A673 (cell line): ENCODE measurements around the gene TMEM95. TPM values are rescaled to one million over a fixed set of nuclear protein-coding genes. Genes with fewer than 3 reads are reported as not detected.

Experiments
- BruUV-seq: library from RNA; stranded (reverse); fragments of 400-500 nt; replicated peaks from 2 replicates; lab custom pipeline; 2021; lab: Mats Ljungman, UMichigan
- CTCF ChIA-PET: fragments of 300-600 bp; sonication (Branson Sonifier 250); formaldehyde crosslinking; loops from one replicate; lab custom pipeline; 2022; ENCODE audit warnings: antibody characterized with exemption; lab: Charles Lee
- POLR2A ChIA-PET: fragments of 300-600 bp; sonication (Branson Sonifier 250); formaldehyde crosslinking; loops from one replicate; lab custom pipeline; 2022; ENCODE audit warnings: antibody characterized with exemption; ENCODE audit not compliant: low non-redundant PET; lab: Charles Lee
- DNase-seq: peaks from one replicate; pipeline ENCODE4 v3.0.0-alpha.2; 2015; ENCODE audit warnings: low spot score
- H3K27ac ChIP-seq: fragments of 200-600 bp; sonication (generic); 2 replicates; pipeline ENCODE4 v1.5.1; 2016; ENCODE audit warnings: mixed run types, low read depth, mild to moderate bottlenecking, mixed read lengths, antibody characterized with exemption, low read length; ENCODE audit not compliant: poor library complexity, severe bottlenecking
- H3K27me3 ChIP-seq: fragments of 200-600 bp; sonication (generic); replicated peaks from 2 replicates; pipeline ENCODE4 v1.6.1; 2017; ENCODE audit warnings: mixed run types, low read depth, mild to moderate bottlenecking, mixed read lengths, antibody characterized with exemption, low read length; ENCODE audit not compliant: insufficient read depth, poor library complexity
- H3K36me3 ChIP-seq: fragments of 200-600 bp; sonication (generic); 2 replicates; pipeline ENCODE4 v1.6.1; 2016; ENCODE audit warnings: mixed run types, mild to moderate bottlenecking, mixed read lengths, antibody characterized with exemption, low read length; ENCODE audit not compliant: insufficient read depth, poor library complexity, severe bottlenecking
- H3K4me1 ChIP-seq: fragments of 200-600 bp; sonication (generic); 2 replicates; pipeline ENCODE4 v1.6.1; 2017; ENCODE audit warnings: mixed run types, mild to moderate bottlenecking, mixed read lengths, antibody characterized with exemption, low read length; ENCODE audit not compliant: insufficient read depth, poor library complexity, severe bottlenecking
- H3K4me3 ChIP-seq: fragments of 200-600 bp; sonication (generic); 2 replicates; pipeline ENCODE4 v1.5.1; 2016; ENCODE audit warnings: low read depth, mixed run types, mild to moderate bottlenecking, mixed read lengths, low read length; ENCODE audit not compliant: poor library complexity, severe bottlenecking
- H3K9me3 ChIP-seq: fragments of 200-600 bp; sonication (generic); 2 replicates; pipeline ENCODE4 v1.6.1; 2016; ENCODE audit warnings: mixed run types, low read depth, mild to moderate bottlenecking, mixed read lengths, antibody characterized with exemption, low read length; ENCODE audit not compliant: poor library complexity, severe bottlenecking
- EZH2 ChIP-seq: fragments of 200-600 bp; sonication (generic); IDR thresholded peaks from 2 replicates; pipeline ENCODE4 v1.6.1; 2017; ENCODE audit warnings: borderline replicate concordance, low read depth, mild to moderate bottlenecking, mixed read lengths, antibody characterized with exemption, low read length; ENCODE audit not compliant: poor library complexity, severe bottlenecking
- intact Hi-C: fragments of 100-400 bp; cut with micrococcal nuclease; formaldehyde crosslinking; loops from one replicate; pipeline ENCODE4 v1.10.0; 2022; ENCODE audit not compliant: unreplicated experiment
- total RNA-seq: library from RNA; stranded (reverse); gene quantifications from 2 replicates; pipeline ENCODE4 v1.2.3, GENCODE V29; 2021
- TF ChIP-seq, protein P1 (sequence below): fragments of 300-800, 200-600 bp; sonication (generic); conservative IDR thresholded peaks from 2 replicates; pipeline ENCODE4 v1.5.1; 2017; ENCODE audit warnings: low read depth, mild to moderate bottlenecking, antibody characterized with exemption, low read length, moderate library complexity, mixed read lengths

TMEM95 gene
- total RNA-seq, 1 experiment from 2014 or later, result not detected

DNA sequence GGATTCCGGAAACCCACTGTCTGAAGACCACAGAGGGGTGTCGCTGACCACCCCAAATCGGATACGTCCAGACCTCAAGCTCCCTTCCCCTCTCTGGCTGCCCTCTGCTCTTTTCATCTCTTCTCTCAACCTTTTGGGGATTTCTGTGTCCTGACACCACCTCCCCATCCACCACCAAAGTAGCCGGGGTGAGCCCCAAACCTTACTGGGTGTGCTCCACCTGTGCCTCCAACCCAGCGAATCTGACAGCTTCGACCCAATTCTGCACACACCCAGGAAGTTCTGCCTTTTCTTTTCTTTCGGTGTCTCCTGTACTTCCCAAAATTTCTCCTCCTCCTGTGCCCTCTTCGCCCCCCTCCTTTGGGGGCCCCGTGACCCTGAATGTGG, 2.5 kb upstream of the TMEM95 start:
- ChIA-PET POLR2A (no interaction called here), CTCF (no interaction called here)
- Histone ChIP-seq H3K36me3 (no peaks in the 10 kb centered on the region), H3K27ac (peak overlapping the region; percentile 94), H3K27me3 (no peaks in the 10 kb centered on the region), H3K4me3 (peak overlapping the region; percentile 93), H3K9me3 (no peaks in the 10 kb centered on the region), H3K4me1 (peaks cover 38% of the 10 kb centered on the region)
- DNase-seq, result no peak
- no peak for TF ChIP-seq EZH2
- TF ChIP-seq, protein P1, sequence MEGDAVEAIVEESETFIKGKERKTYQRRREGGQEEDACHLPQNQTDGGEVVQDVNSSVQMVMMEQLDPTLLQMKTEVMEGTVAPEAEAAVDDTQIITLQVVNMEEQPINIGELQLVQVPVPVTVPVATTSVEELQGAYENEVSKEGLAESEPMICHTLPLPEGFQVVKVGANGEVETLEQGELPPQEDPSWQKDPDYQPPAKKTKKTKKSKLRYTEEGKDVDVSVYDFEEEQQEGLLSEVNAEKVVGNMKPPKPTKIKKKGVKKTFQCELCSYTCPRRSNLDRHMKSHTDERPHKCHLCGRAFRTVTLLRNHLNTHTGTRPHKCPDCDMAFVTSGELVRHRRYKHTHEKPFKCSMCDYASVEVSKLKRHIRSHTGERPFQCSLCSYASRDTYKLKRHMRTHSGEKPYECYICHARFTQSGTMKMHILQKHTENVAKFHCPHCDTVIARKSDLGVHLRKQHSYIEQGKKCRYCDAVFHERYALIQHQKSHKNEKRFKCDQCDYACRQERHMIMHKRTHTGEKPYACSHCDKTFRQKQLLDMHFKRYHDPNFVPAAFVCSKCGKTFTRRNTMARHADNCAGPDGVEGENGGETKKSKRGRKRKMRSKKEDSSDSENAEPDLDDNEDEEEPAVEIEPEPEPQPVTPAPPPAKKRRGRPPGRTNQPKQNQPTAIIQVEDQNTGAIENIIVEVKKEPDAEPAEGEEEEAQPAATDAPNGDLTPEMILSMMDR, result no peak; the same call in 1 of the 2 replicates
- TSS peak; percentile 42 for BruUV-seq
- intact Hi-C loops, result loop anchor here (10.0 kb wide), 1 partner anchor 132 kb away; the partner anchor contains the start of genes POLR2A and SLC35G6

DNA sequence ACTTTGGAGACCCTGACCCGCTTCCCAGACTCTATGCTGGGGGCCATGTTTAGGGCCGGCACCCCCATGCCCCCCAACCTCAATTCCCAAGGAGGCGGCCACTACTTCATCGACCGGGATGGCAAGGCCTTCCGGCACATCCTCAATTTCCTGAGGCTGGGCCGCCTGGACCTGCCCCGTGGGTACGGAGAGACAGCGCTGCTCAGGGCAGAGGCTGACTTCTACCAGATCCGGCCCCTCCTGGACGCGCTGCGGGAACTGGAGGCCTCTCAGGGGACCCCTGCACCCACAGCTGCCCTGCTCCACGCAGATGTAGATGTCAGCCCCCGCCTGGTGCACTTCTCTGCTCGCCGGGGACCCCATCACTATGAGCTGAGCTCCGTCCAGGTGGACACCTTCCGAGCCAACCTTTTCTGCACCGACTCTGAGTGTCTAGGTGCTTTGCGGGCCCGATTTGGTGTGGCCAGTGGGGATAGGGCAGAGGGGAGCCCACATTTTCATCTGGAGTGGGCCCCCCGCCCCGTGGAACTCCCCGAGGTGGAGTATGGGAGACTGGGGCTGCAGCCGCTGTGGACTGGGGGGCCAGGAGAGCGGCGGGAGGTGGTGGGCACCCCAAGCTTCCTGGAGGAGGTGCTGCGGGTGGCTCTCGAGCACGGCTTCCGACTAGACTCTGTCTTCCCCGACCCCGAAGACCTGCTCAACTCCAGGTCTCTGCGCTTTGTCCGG, 1.9 kb upstream of the TMEM95 start:
- POLR2A ChIA-PET, result no interaction called here
- Histone ChIP-seq H3K4me1 (peaks cover 38% of the 10 kb centered on the region), H3K9me3 (no peaks in the 10 kb centered on the region), H3K27me3 (no peaks in the 10 kb centered on the region), H3K36me3 (no peaks in the 10 kb centered on the region), H3K4me3 (peak overlapping the region; percentile 93), H3K27ac (no peak overlapping the region)
- TF ChIP-seq EZH2, result no peak
- TF ChIP-seq, protein P1, result no peak
- intact Hi-C loops, result loop anchor here (10.0 kb wide), 1 partner anchor 132 kb away; the partner anchor contains the start of genes POLR2A and SLC35G6
- no peak for DNase-seq
- CTCF ChIA-PET, result no interaction called here
- no TSS peak for BruUV-seq

DNA sequence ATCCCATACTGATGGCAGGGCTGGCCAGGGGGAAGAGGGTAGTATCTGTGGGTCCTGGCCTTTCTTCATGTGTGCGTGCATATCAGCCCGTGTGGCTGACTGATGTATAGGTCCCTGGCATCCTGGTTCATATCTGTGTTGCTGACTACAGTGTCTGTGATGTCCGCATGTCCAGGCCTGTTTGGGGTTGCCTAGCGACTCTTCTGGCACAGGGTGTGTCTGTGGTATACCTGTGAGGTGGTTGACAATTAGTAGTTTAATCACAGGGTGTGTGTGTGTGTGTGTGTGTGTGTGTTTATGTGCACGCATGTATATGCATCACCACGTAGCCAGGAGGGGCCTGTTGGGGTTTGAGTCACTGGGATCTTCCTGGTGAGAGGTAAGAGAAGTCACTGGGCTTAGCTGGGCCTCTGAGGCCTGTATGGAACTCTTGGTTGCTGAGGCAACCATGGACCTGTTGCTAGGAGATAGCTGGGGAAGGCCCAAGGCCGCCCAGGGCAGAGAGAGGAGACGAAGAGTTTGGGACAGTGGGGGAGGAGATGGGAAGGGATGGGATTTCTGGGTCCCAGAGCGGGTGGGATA, 603 bp upstream of the TMEM95 start:
- no TSS peak for BruUV-seq
- POLR2A ChIA-PET, result no interaction called here

More for the DNA sequence above, 603 bp upstream of the TMEM95 start:
- TF ChIP-seq, protein P1, result no peak
- peaks cover 33% of the 10 kb centered on the region for H3K4me1 ChIP-seq
- no peak overlapping the region for H3K4me3 ChIP-seq
- H3K36me3 ChIP-seq, result no peaks in the 10 kb centered on the region
- peak; percentile 43 for DNase-seq
- H3K27me3 ChIP-seq, result no peaks in the 10 kb centered on the region
- H3K9me3 ChIP-seq, result no peaks in the 10 kb centered on the region
- no peak overlapping the region for H3K27ac ChIP-seq
- intact Hi-C loops, result loop anchor here (10.0 kb wide), 1 partner anchor 130 kb away; the partner anchor contains the start of genes POLR2A and SLC35G6
- CTCF ChIA-PET, result interaction anchor here (1.0 kb wide), 1 partner anchor 206 kb away, joined by 3 read pairs; no protein-coding TSS in a partner anchor
